K562 (cell line): ENCODE results near the gene RPS2. TPM values are rescaled to one million over a fixed set of nuclear protein-coding genes. Genes with fewer than 3 reads are reported as not detected.

ENCODE experiments used
- BCLAF1 ChIP-seq, 2 experiments: fragments of 450-650 bp in 1 of 2; IDR thresholded peaks; 2 replicates each; pipeline ENCODE4 v1.6.1; 2011 to 2017; ENCODE audit warnings: low read depth in 2 of 2, antibody characterized with exemption in 1 of 2, borderline replicate concordance in 1 of 2, low read length in 1 of 2, mild to moderate bottlenecking in 1 of 2, mixed read lengths in 1 of 2; ENCODE audit not compliant: control insufficient read depth in 1 of 2
- BRF1 ChIP-seq: IDR thresholded peaks from 3 replicates; pipeline ENCODE4 v1.6.1; 2011; ENCODE audit warnings: borderline replicate concordance, mild to moderate bottlenecking; ENCODE audit not compliant: insufficient read length; ENCODE audit errors: extremely low read depth
- CREB3 ChIP-seq: fragments of 450-650 bp; conservative IDR thresholded peaks from 2 replicates; pipeline ENCODE4 v1.6.1; 2016; ENCODE audit warnings: missing genetic modification characterization, low read depth, mild to moderate bottlenecking, missing compliant biosample characterization, moderate library complexity
- ERF ChIP-seq: fragments of 450-650 bp; formaldehyde crosslinking; IDR thresholded peaks from 2 replicates; pipeline ENCODE4 v1.4.0; 2020; ENCODE audit warnings: mild to moderate bottlenecking, mixed read lengths
- HMGN3 ChIP-seq: IDR thresholded peaks from 2 replicates; pipeline ENCODE4 v1.6.1; 2011; ENCODE audit warnings: borderline replicate concordance, low read depth, mild to moderate bottlenecking, mixed read lengths, low read length; ENCODE audit not compliant: insufficient read length; ENCODE audit errors: extremely low read depth
- HNRNPLL ChIP-seq: fragments of 200-400 bp; formaldehyde crosslinking; IDR thresholded peaks from 2 replicates; pipeline ENCODE4 v1.6.1; 2017; ENCODE audit warnings: low read length, low read depth, mild to moderate bottlenecking; ENCODE audit not compliant: poor library complexity, severe bottlenecking
- KDM2B ChIP-seq: fragments of 250-450 bp; sonication (Bioruptor Pico); IDR thresholded peaks from 2 replicates; pipeline ENCODE4 v1.8.0; 2021; ENCODE audit warnings: mild to moderate bottlenecking, moderate library complexity
- NCOA1 ChIP-seq: fragments of 450-650 bp; IDR thresholded peaks from 2 replicates; pipeline ENCODE4 v1.6.1; 2016; ENCODE audit warnings: low read depth
- NCOR1 ChIP-seq: fragments of 450-650 bp; IDR thresholded peaks from 2 replicates; pipeline ENCODE4 v1.6.1; 2016; ENCODE audit warnings: mild to moderate bottlenecking, moderate library complexity
- NFXL1 ChIP-seq: fragments of 450-650 bp; formaldehyde crosslinking; IDR thresholded peaks from 2 replicates; pipeline ENCODE4 v1.4.0; 2021; ENCODE audit warnings: mild to moderate bottlenecking
- NUFIP1 ChIP-seq: fragments of 450-650 bp; IDR thresholded peaks from 2 replicates; pipeline ENCODE4 v1.6.1; 2018; ENCODE audit not compliant: partially characterized antibody
- POU5F1 ChIP-seq: fragments of 150-350 bp; IDR thresholded peaks from 2 replicates; pipeline ENCODE4 v1.6.1; 2014; ENCODE audit warnings: borderline replicate concordance, low read length, low read depth, mild to moderate bottlenecking; ENCODE audit not compliant: partially characterized antibody
- ZBTB1 ChIP-seq: sonication (generic); formaldehyde crosslinking; IDR thresholded peaks from 2 replicates; pipeline ENCODE4 v1.8.1; 2023; ENCODE audit warnings: missing genetic modification reagents, low read depth, mild to moderate bottlenecking, borderline replicate concordance
- ZNF778 ChIP-seq: fragments of 450-650 bp; formaldehyde crosslinking; IDR thresholded peaks from 2 replicates; pipeline ENCODE4 v1.4.0; 2020; ENCODE audit warnings: mild to moderate bottlenecking, moderate library complexity
- polyA plus RNA-seq, 8 experiments: library from polyadenylated mRNA; depleted of rRNA in 4 of 8; stranded (reverse) in 5 of 8; unstranded in 3 of 8; fragments of >200 nt; fragmentation: Nextera tagmentation in 2 of 8; fragmentation: Illumina TruSeq in 1 of 8; extraction: Ambion mirVana in 2 of 8; extraction: Trizol in 1 of 8; gene quantifications; 2 replicates each; pipeline versions ENCODE4 v1.2.1 to v1.2.3, GENCODE V29; 2011 to 2014; ENCODE audit warnings: inconsistent platforms in 1 of 8, missing spikeins in 1 of 8
- total RNA-seq, 7 experiments: library from RNA; depleted of rRNA in 6 of 7; stranded (reverse); fragments of >200 nt in 6 of 7; fragmentation: Illumina TruSeq in 2 of 7; extraction: Trizol in 2 of 7; gene quantifications; 2 replicates each; pipeline versions ENCODE4 v1.2.1 to v1.2.3, GENCODE V29; 2011 to 2021; ENCODE audit warnings: low replicate concordance in 1 of 7
- TF ChIP-seq, protein P1 (sequence below): IDR thresholded peaks from 3 replicates; pipeline ENCODE4 v1.6.1; 2011; ENCODE audit warnings: borderline replicate concordance, mild to moderate bottlenecking; ENCODE audit not compliant: insufficient read length, insufficient read depth
- TF ChIP-seq, protein P2 (sequence below): fragments of 200-400 bp; formaldehyde crosslinking; IDR thresholded peaks from 2 replicates; pipeline ENCODE4 v1.6.1; 2017; ENCODE audit warnings: mild to moderate bottlenecking, low read depth, low read length, moderate library complexity
- TF ChIP-seq, protein P3 (sequence below): fragments of 450-650 bp; formaldehyde crosslinking; IDR thresholded peaks from 2 replicates; pipeline ENCODE4 v1.4.0; 2020; ENCODE audit warnings: mild to moderate bottlenecking, moderate library complexity

Gene RPS2
- total and polyA plus RNA-seq, 9 of the 15 experiments (the other 6 are each of a cell fraction or from before 2014, with no cell fraction given), result 834 to 4,794 (median 3,793) TPM

- TF ChIP-seq KDM2B (CRISPR knock-in tag) (no peak), NCOR1 (no peak), CREB3 (tag) (0 out of 2 replicates have a peak, but pooled peaks have one; percentile 59), POU5F1 (no peak), ZNF778 (CRISPR knock-in tag) (no peak), ZBTB1 (CRISPR knock-in tag) (peak; percentile 45; the same call in 1 of the 2 replicates), NUFIP1 (no peak), BCLAF1 (IDR thresholded peaks at IDR 0.05; ENCODE audit: borderline replicate concordance in 1 of 2, control insufficient read depth in 1 of 2, low read depth in 2 of 2, low read length in 1 of 2) (no peak), NCOA1 (no peak), ERF (CRISPR knock-in tag) (no peak), BRF1 (no peak), NFXL1 (CRISPR knock-in tag) (no peak), HNRNPLL (no peak), HMGN3 (peak; percentile 75)
- TF ChIP-seq, protein P1, sequence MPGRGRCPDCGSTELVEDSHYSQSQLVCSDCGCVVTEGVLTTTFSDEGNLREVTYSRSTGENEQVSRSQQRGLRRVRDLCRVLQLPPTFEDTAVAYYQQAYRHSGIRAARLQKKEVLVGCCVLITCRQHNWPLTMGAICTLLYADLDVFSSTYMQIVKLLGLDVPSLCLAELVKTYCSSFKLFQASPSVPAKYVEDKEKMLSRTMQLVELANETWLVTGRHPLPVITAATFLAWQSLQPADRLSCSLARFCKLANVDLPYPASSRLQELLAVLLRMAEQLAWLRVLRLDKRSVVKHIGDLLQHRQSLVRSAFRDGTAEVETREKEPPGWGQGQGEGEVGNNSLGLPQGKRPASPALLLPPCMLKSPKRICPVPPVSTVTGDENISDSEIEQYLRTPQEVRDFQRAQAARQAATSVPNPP, result no peak
- TF ChIP-seq, protein P2, sequence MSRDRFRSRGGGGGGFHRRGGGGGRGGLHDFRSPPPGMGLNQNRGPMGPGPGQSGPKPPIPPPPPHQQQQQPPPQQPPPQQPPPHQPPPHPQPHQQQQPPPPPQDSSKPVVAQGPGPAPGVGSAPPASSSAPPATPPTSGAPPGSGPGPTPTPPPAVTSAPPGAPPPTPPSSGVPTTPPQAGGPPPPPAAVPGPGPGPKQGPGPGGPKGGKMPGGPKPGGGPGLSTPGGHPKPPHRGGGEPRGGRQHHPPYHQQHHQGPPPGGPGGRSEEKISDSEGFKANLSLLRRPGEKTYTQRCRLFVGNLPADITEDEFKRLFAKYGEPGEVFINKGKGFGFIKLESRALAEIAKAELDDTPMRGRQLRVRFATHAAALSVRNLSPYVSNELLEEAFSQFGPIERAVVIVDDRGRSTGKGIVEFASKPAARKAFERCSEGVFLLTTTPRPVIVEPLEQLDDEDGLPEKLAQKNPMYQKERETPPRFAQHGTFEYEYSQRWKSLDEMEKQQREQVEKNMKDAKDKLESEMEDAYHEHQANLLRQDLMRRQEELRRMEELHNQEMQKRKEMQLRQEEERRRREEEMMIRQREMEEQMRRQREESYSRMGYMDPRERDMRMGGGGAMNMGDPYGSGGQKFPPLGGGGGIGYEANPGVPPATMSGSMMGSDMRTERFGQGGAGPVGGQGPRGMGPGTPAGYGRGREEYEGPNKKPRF, result no peak
- TF ChIP-seq, protein P3, sequence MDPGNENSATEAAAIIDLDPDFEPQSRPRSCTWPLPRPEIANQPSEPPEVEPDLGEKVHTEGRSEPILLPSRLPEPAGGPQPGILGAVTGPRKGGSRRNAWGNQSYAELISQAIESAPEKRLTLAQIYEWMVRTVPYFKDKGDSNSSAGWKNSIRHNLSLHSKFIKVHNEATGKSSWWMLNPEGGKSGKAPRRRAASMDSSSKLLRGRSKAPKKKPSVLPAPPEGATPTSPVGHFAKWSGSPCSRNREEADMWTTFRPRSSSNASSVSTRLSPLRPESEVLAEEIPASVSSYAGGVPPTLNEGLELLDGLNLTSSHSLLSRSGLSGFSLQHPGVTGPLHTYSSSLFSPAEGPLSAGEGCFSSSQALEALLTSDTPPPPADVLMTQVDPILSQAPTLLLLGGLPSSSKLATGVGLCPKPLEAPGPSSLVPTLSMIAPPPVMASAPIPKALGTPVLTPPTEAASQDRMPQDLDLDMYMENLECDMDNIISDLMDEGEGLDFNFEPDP (CRISPR knock-in tag), result no peak
Observed at GRCh38 chr16:1929578-1930337, 34.9 kb downstream of the RPS2 start (continued).
